Colon (tissue), 2 donors: Measurements from ENCODE around the gene SMIM11.
"Not testable (repeated sequence)": the region's sequence is repeated elsewhere in the genome, so short reads cannot be mapped to it uniquely, and the experiment has no call there.

Experiments
- FAIRE-seq: peaks from 2 replicates; lab custom pipeline; 2012; peaks lifted over from hg19 to GRCh38; lab: Jason Lieb, UNC
- donor health status: control.
- donor health status: control.

Gene SMIM11

GRCh38 chr21:34355570-34355969 is 19.7 kb upstream of the SMIM11 start:
- FAIRE-seq = no peak

- FAIRE-seq = no peak
These were observed 17.4 kb upstream of the SMIM11 start for GRCh38 chr21:34357889-34358288.

GRCh38 chr21:34358866-34359265 is 16.4 kb upstream of the SMIM11 start:
- FAIRE-seq = no peak

DNA sequence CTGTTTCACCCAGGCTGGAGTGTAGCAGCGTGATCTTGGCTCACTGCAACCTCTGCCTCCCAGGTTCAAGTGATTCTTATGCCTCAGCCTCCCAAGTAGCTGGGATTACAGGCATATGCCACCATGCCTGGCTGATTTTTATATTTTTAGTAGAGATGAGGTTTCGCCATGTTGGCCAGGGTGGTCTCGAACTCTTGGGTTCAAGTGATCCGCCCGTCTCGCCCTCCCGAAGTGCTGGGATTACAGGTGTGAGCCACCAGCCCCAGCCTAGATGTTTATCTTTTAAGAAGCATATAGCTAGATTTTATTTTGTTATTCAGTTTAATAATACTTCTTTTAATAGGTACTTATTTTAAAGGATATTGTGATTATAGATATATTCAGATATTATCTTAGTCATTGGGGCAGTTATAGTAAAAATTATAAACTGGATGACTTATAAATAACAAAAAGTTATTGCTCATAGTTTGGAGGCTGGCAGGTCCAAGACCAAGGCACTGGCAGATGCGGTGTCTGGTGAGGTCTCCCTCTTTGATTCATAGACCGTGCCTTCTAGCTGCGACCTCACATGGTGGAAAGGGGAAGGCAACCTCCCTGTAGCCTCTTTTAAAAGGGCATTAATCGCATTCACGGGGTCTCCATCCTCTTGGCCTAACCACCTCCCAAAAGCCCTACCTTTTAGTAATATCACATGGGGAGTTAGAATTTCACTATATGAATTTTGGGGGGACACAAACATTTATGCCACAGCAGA is 14.6 kb upstream of the SMIM11 start:
- FAIRE-seq = no peak

GRCh38 chr21:34362136-34362444 is 13.2 kb upstream of the SMIM11 start:
- FAIRE-seq = no peak

DNA sequence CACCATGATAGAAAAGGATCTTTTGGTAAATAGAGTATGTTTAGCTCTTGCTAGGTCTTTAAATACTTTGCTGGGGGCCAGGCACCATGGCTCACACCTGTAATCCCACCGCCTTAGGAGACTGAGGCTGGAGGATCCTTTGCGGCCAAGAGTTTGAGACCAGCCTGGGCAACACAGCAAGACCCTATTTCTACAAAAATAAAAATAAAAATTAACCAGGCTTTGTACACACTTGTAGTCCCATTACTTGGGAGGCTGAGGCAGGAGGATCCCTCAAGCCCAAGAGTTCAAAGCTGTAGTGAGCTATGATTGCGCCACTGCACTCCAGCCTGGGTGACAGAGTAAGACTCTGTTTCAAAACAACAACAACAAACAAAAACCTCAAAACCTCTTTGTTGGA is 12.6 kb upstream of the SMIM11 start:
- no peak for FAIRE-seq

GRCh38 chr21:34363733-34364132 is 11.6 kb upstream of the SMIM11 start, which contains the start of gene KCNE2:
Gene KCNE2 (plus strand): TSS chr21:34364006. CDS start chr21:34370479, 6,473 bp downstream.
- FAIRE-seq = no peak

DNA sequence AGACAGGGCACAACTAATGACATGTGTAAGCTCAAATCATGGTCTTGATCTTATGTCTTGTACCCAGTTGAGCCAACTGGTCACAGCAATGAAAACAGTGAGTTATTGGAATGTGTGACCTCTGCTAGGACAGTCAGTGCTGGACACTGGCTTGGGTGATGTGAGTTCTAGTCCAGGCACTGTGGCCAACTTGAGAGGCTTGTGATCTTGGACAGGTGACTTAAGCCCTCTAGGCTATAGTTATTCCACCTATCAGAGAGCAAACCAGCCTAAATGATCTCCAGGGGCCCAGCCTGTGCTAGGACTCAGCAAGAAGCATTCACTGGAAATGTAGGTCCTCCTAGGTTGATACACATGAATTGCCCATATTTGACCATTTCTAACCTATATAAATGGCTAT is 10.4 kb upstream of the SMIM11 start:
- FAIRE-seq = no peak

DNA sequence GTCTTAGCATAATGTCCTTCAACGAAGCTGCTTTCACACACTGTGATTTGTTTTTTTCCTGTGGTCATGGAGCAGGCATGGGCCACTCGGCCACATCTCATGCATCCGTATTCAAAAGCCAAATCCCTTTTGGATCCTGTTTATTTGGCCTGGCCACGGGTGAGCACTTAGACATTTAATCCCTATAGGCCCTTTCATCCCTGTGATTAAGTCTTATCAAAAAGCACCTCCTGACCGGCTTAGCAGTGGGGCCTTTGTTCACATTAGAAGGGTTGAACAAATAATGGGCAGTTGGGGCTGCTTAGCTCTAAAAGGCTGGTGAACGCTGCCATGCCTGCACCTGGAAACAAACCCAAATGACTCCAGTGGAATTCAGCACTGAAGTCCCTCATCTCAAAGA is 9.5 kb upstream of the SMIM11 start:
- no peak for FAIRE-seq

DNA sequence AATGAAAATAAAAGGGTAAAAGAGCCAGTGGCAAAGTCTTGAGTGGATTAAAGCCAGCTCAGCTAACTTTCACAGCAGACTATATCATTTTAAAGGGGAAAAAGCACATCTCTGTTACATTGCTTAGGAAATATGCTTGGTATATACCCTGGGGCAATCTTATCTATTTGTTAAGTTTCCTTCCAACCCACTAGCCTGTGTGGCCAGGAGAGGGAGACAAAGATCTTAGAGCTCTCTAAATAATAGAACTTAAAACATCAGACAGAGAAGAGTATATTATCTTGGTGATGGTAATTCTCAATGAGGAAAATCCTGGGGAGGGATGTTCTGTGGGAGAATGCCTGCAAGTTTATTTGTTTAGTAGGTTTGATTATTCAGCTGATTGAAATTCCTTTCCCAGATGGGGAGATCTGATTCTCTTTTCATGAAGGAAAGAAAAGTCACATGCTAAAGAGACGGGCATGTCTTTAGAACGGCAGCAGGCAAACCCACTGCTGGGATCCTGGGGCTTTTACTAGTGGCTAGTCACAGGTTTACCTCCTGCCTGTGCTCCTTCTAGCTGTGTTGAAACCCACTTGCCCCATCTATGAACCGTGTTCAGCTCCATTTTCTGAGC is 7.9 kb upstream of the SMIM11 start:
- no peak for FAIRE-seq

DNA sequence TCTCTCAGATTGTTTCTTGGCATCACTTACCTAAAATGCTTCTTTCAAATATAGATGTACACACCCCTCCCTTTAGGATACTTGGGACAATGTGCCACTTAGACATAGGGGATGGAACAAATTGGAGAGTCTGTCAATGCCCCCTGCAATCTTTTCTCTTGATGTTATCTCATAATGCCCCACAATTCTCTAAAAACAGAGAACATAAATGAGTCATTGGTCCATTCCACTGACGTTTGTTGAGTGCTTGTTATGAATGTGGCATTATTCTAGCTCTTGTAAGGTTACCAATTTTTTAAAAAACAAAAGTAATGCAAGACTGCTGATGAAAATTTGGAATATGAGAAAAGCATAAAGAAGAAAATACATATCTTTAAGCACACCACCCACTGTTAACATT is 5.6 kb upstream of the SMIM11 start:
- FAIRE-seq = no peak

DNA sequence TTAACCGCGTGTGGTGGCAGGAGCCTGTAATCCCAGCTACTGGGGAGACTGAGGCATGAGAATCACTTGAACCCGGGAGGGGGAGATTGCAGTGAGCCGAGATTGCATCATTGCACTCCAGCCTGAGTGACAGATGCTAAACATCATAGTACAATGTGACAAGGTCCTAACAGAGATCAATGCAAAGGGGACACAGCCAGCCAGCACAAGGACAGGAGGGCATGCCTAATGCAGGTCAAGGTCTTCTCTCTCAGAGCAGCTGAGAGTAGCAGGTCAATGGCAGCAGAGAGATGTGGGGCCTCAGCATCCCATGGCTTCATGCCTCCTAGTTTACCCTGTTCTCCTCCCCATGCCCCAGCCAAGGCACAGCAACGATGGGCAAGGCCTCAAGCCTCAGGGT is 3.0 kb upstream of the SMIM11 start:
- FAIRE-seq = no peak

DNA sequence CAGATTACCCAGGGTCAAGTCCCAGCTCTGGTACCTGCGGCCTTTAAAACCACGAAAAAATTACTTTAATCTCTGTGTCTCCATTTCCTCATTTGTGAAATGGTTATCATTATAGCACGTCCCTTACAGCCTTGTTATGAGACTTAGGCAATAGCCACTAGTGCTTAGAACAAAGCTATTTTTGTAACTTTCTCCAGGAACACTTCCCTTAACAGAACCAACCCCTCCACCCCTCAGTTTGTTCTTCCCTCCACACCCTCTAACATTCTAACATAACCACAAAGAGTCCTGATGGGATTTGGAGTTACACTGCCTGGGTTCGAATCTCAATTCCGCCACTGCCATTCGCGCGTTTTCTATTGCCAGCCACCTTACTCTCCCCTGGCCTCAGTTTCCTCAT is 845 bp upstream of the SMIM11 start:
- not testable (repeated sequence) for FAIRE-seq

GRCh38 chr21:34375619-34375972 is 289 bp downstream of the SMIM11 start:
- not testable (repeated sequence) for FAIRE-seq

- not testable (repeated sequence) for FAIRE-seq
These were observed 7.8 kb downstream of the SMIM11 start for GRCh38 chr21:34383138-34383537.

- not testable (repeated sequence) for FAIRE-seq
These were observed 8.6 kb downstream of the SMIM11 start for GRCh38 chr21:34383724-34384415.

- not testable (repeated sequence) for FAIRE-seq
These were observed 25.2 kb downstream of the SMIM11 start for GRCh38 chr21:34400522-34400921.

DNA sequence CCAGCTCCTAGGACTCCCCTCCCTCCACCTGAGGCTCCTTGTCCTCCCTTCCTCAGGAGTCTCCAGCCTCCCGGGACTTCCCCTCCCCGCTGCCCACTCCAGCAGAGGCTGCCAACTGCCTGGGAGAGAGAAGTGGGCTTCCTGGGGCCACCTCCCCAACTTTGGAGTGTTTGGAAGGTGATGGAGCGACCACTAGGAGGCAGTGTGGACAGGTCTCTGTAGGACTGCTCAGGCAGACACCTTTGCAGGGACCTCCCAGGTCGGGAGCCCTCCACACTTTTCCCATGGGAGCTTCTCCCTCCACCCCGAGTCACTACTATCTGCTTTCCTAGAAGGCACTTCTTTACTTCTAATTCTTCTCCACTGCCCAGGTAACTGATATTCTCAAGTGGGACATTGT is 29.4 kb downstream of the SMIM11 start:
- not testable (repeated sequence) for FAIRE-seq

- FAIRE-seq = not testable (repeated sequence)
These were observed 30.4 kb downstream of the SMIM11 start for GRCh38 chr21:34405686-34406085.

DNA sequence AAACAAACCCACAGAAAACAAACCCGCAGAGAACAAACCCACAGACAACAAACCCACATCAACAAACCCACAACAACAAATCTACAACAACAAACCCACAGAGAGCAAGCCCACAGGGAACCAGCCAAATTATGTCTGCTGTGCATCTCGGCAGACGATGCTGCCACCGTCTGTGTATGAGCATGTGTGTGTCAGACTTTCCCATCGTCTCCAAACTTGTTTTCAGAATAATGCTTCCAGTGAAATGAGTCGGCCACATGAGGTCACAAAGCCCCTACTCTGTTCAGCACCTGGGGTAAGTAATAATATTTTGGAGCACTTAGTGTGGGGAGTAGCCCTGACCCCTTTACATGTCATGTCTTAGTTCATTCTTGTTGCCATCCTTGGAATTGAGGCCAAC is 30.8 kb downstream of the SMIM11 start:
- FAIRE-seq = not testable (repeated sequence)

GRCh38 chr21:34406676-34407075 is 31.4 kb downstream of the SMIM11 start:
- not testable (repeated sequence) for FAIRE-seq

DNA sequence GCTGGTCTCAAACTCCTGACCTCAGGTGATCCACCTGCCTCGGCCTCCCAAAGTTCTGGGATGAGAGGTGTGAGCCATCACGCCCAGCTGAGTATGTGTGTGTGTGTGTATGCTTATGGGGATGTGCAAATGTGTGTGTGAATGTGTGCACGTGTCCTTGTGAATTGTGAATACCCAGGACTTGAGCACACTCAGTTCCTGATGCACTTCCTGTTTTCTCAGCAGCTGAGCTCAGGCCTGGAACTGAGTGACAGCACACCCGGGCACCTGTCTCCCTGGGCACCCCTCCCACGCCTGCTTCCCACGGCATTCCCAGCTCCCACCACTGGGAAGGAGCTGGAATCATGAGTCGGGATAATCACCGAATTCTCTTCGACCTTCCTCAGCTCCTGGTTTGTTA is 32.0 kb downstream of the SMIM11 start:
- FAIRE-seq = not testable (repeated sequence)

DNA sequence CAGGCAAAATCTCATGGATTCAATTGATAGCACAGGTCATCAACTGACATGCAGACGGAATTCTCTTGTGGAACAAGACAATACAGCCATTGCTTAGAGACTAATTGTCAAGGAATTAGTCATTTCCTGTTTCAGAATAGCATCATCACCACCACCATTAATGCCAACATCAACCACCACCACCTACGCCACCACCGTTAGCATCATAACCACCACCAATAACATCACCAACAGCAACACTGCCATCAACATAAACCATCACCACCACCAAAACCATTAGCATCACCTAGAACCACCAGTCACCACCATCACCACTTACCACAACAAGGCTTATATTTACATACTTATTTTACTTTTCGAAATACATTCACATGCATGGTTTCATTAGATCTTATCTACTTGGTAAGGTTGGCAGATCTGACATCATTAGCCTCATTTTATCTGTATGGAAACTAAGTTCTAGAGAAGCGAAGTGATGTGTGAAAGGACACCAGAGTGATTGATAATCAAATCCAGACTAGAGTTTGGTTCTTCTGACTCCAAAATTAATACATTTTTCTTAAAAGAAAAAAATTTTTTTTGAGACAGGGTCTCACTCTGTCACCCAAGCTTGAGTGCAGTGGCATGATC is 42.3 kb downstream of the SMIM11 start:
- FAIRE-seq = not testable (repeated sequence)
